Smooth muscle cell (in vitro differentiated cells): Measurements from ENCODE around the gene ALG10B. TPM values are rescaled to one million over a fixed set of nuclear protein-coding genes. Genes with fewer than 3 reads are reported as not detected.
"Not testable (repeated sequence)": the region's sequence is repeated elsewhere in the genome, so short reads cannot be mapped to it uniquely, and the experiment has no call there.

ENCODE experiments used
- DNase-seq: peaks from one replicate; lab custom pipeline; 2025; ENCODE audit not compliant: unreplicated experiment; lab: John Stamatoyannopoulos, UW
- H2AFZ ChIP-seq: fragments of 200-600 bp; sonication (generic); 2 replicates; pipeline ENCODE4 v1.6.0; 2016; ENCODE audit warnings: antibody characterized with exemption, low read depth, mild to moderate bottlenecking
- H3F3A ChIP-seq: fragments of 200-600 bp; sonication (generic); 2 replicates; pipeline ENCODE4 v1.6.0; 2017; ENCODE audit warnings: antibody characterized with exemption, low read depth
- H3K27ac ChIP-seq: fragments of 200-600 bp; sonication (generic); 2 replicates; pipeline ENCODE4 v1.5.1; 2016; ENCODE audit warnings: low read depth, mild to moderate bottlenecking
- H3K27me3 ChIP-seq: fragments of 200-600 bp; sonication (generic); 2 replicates; pipeline ENCODE4 v1.6.1; 2016; ENCODE audit warnings: low read depth, mild to moderate bottlenecking
- H3K36me3 ChIP-seq: fragments of 200-600 bp; sonication (generic); 2 replicates; pipeline ENCODE4 v1.5.1; 2016; ENCODE audit warnings: low read depth
- H3K4me1 ChIP-seq: fragments of 200-600 bp; sonication (generic); 2 replicates; pipeline ENCODE4 v1.5.1; 2016; ENCODE audit warnings: low read depth
- H3K4me2 ChIP-seq: fragments of 200-600 bp; sonication (generic); 2 replicates; pipeline ENCODE4 v1.6.0; 2016; ENCODE audit warnings: mild to moderate bottlenecking
- H3K4me3 ChIP-seq: fragments of 200-600 bp; sonication (generic); 2 replicates; pipeline ENCODE4 v1.5.1; 2016; ENCODE audit warnings: mild to moderate bottlenecking
- H3K79me2 ChIP-seq: fragments of 200-600 bp; sonication (generic); 2 replicates; pipeline ENCODE4 v1.6.0; 2016; ENCODE audit warnings: low read depth, mild to moderate bottlenecking
- H3K9ac ChIP-seq: fragments of 200-600 bp; sonication (generic); 2 replicates; pipeline ENCODE4 v1.6.0; 2016; ENCODE audit warnings: low read depth
- H3K9me3 ChIP-seq: fragments of 200-600 bp; sonication (generic); replicated peaks from 2 replicates; pipeline ENCODE4 v1.5.1; 2016; ENCODE audit warnings: low read depth
- H4K20me1 ChIP-seq: fragments of 200-600 bp; sonication (generic); 2 replicates; pipeline ENCODE4 v1.6.0; 2016; ENCODE audit warnings: low read depth
- WGBS: methylation state at CpG from one replicate; pipeline ENCODE4 v1.1.7; 2016; ENCODE audit warnings: low lambda C conversion rate; 5-methylcytosine and 5-hydroxymethylcytosine counted together
- polyA plus RNA-seq: library from polyadenylated mRNA; unstranded; fragments of >200 nt; fragmentation: Nextera tagmentation; extraction: Ambion mirVana; gene quantifications from 2 replicates; pipeline ENCODE4 v1.2.1, GENCODE V29; 2016
- total RNA-seq: library from RNA; depleted of rRNA; stranded (reverse); fragments of >200 nt; gene quantifications from 2 replicates; pipeline ENCODE4 v1.2.3, GENCODE V29; 2014
- TF ChIP-seq, protein P1 (sequence below): fragments of 200-600 bp; sonication (generic); IDR thresholded peaks from 2 replicates; pipeline ENCODE4 v1.5.1; 2017; ENCODE audit warnings: borderline replicate concordance, mild to moderate bottlenecking, antibody characterized with exemption; ENCODE audit not compliant: insufficient read depth, poor library complexity, severe bottlenecking

Gene ALG10B
- total and polyA plus RNA-seq, 2 experiments from 2014 or later = 0.42 to 11.5 TPM

DNA sequence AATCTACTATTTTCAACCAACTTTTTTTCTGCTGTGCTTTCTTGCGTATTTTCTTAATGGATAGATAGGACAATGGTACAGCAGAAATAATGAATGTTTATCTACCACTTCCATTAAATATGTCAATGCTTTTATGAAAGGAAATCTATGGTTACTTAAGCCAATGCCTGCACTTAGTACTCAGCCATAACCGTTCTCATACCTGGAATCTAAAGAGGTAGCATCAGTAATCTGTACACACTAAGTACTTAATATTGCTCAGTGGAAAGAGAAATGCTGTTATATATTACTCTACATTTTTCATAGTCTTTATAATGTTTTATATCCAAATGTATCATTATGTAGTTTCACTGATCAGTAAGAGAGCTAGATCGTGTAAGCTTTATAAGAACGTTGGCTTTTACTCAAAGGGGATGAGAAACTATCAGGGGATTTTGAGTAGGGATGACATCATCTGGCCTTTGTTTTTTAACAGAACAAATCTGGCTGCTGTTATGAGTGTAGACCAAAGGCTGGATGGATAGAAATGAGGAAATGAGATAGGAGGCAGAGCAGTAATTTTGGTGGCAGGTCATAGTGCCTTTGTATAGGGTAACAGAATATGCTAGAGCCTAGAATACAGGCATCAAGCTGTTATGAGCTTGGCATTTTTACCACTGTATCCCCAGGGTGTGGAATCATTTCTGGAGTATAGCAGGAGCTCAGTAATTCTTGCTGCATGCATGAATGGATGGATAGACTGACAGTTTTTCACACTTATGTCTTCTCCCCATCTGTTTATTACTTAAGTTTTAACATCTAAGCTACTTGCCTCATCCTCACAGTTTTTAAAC lies 34.0 kb downstream of the ALG10B start:
- TF ChIP-seq, protein P1, sequence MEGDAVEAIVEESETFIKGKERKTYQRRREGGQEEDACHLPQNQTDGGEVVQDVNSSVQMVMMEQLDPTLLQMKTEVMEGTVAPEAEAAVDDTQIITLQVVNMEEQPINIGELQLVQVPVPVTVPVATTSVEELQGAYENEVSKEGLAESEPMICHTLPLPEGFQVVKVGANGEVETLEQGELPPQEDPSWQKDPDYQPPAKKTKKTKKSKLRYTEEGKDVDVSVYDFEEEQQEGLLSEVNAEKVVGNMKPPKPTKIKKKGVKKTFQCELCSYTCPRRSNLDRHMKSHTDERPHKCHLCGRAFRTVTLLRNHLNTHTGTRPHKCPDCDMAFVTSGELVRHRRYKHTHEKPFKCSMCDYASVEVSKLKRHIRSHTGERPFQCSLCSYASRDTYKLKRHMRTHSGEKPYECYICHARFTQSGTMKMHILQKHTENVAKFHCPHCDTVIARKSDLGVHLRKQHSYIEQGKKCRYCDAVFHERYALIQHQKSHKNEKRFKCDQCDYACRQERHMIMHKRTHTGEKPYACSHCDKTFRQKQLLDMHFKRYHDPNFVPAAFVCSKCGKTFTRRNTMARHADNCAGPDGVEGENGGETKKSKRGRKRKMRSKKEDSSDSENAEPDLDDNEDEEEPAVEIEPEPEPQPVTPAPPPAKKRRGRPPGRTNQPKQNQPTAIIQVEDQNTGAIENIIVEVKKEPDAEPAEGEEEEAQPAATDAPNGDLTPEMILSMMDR = no peak
- H3K27ac ChIP-seq = no peak overlapping the region
- WGBS = 67% methylated on average over 4 of the region's 4 CpGs

DNA sequence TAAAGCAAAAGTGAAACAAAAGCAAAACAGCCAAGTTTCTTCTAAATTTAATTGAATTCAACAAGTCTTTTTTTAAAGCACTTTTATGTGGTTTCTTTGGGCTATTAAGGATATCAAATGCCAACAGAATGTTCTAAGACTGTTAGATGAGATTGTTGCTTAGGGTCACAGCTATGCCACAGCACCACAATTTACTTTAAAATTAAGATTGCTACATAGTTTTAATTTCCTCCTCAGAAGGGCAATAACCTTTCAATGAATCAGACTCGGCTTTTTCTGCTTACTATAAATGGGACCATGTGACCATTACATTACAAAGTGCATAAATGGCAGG lies 34.6 kb downstream of the ALG10B start:
- H3K4me3 ChIP-seq, H3K36me3 ChIP-seq, H3K9ac ChIP-seq, DNase-seq, H3F3A ChIP-seq, H3K27me3 ChIP-seq, H3K27ac ChIP-seq, H3K79me2 ChIP-seq, H3K4me1 ChIP-seq, H3K9me3 ChIP-seq, H4K20me1 ChIP-seq: not testable (repeated sequence)
- Histone ChIP-seq H3K4me2 (peak overlapping the region; percentile 15), H2AFZ (peak overlapping the region; percentile 66)
- 59% methylated on average over 1 of the region's 1 CpG for WGBS

More for the DNA sequence above, 34.0 kb downstream of the ALG10B start:
- peak overlapping the region; percentile 66 for H2AFZ ChIP-seq
- DNase-seq = no peak
- H3K4me2 ChIP-seq = peak overlapping the region; percentile 15
- H3K36me3 ChIP-seq = no peaks in the 10 kb centered on the region
- no peaks in the 10 kb centered on the region for H3K79me2 ChIP-seq
- H3K4me3 ChIP-seq = no peak overlapping the region
- no peaks in the 10 kb centered on the region for H3K9me3 ChIP-seq
- H4K20me1 ChIP-seq = no peaks in the 10 kb centered on the region
- no peaks in the 10 kb centered on the region for H3K27me3 ChIP-seq
- no peak overlapping the region for H3K9ac ChIP-seq
- H3F3A ChIP-seq = no peaks in the 10 kb centered on the region
- H3K4me1 ChIP-seq = no peaks in the 10 kb centered on the region

DNA sequence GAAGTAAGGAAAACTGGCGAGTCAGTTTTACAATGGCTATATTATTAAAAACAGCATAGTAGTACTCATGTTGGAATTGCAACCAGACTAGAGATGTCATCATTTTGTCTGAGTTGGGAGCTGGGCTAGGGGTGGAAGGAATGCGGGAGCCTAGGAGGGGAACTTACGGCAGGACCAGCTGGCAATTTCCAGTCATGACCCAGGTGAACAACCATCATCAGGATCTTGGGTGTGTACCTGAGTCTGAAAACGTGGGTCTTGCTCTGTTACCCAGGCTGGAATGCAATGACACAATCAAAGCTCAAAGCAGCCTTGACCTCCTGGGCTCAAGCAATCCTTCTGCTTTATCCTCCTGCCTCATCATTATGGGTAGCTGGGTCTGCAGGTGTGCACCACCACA lies 50.9 kb downstream of the ALG10B start:
- 82% methylated on average over 4 of the region's 4 CpGs for WGBS
- no peaks in the 10 kb centered on the region for H4K20me1 ChIP-seq

DNA sequence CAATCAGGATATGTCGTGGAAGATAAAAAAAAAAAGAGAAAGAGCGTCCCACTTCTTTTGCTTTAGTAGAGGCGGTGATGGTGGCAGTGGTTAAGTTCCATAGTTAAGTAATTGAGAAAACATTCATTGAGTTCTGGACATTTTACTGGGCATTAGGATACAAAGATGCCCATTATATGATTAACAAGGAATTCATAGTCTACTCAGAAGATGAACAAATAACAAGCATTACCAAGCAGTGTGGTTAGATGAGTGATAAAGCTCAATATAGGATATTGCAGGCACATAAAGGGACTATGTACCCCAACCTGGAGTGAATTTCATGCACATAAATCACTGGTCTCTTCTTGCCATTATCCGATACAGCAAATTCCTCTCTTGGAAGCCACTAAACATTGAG lies 53.7 kb downstream of the ALG10B start:
- Histone ChIP-seq H3K4me1 (no peaks in the 10 kb centered on the region), H3K36me3 (no peaks in the 10 kb centered on the region), H3K27ac (no peak overlapping the region), H3K79me2 (no peaks in the 10 kb centered on the region), H2AFZ (no peak overlapping the region), H3K27me3 (no peaks in the 10 kb centered on the region), H3K9me3 (no peaks in the 10 kb centered on the region), H4K20me1 (no peaks in the 10 kb centered on the region), H3K4me2 (no peak overlapping the region), H3K9ac (no peak overlapping the region), H3K4me3 (no peak overlapping the region), H3F3A (no peaks in the 10 kb centered on the region)
- TF ChIP-seq, protein P1 = no peak
- DNase-seq = no peak
- WGBS = 91% methylated on average over 4 of the region's 4 CpGs

More for the DNA sequence above, 50.9 kb downstream of the ALG10B start:
- H3K36me3 ChIP-seq = no peaks in the 10 kb centered on the region
- TF ChIP-seq, protein P1 = no peak
- no peaks in the 10 kb centered on the region for H3K27me3 ChIP-seq
- H3K9ac ChIP-seq = no peak overlapping the region
- H3K27ac ChIP-seq = no peak overlapping the region
- no peak overlapping the region for H2AFZ ChIP-seq
- H3K4me1 ChIP-seq = no peaks in the 10 kb centered on the region
- no peak for DNase-seq
- H3K4me3 ChIP-seq = no peak overlapping the region
- no peak overlapping the region for H3K4me2 ChIP-seq
- no peaks in the 10 kb centered on the region for H3K79me2 ChIP-seq
- H3K9me3 ChIP-seq = no peaks in the 10 kb centered on the region
- no peaks in the 10 kb centered on the region for H3F3A ChIP-seq
